Measurements from ENCODE around the gene ABCG2. TPM values are rescaled to one million over a fixed set of nuclear protein-coding genes. Genes with fewer than 3 reads are reported as not detected.

Gene ABCG2
- polyA plus RNA-seq, 1 donor (not counting 4 experiments of a cell fraction or from before 2014, with no cell fraction given): 5.3 TPM

DNA sequence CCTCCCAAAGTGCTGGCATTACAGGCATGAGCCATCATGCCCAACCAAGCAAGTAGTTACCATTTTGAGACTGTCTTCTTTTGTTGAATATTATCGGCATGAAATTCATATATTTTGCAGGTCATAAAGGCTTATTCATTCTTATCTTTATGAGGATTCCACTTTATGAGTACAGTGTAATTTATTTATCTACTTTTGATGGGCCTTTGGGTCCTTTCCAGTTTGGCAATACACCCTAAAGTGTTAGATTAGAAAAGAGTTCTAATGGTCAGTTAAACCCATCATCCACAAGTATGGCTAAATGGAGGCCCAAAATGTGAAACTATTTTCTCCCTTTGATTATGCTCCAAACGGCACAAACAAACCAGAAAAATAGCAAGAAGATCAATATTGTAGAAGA is 10.9 kb upstream of the ABCG2 start:
- FAIRE-seq: no peak
- TF ChIP-seq EZH2 (IDR thresholded peaks at IDR 0.05; ENCODE audit: low read length): no peak
- TF ChIP-seq, protein P1, sequence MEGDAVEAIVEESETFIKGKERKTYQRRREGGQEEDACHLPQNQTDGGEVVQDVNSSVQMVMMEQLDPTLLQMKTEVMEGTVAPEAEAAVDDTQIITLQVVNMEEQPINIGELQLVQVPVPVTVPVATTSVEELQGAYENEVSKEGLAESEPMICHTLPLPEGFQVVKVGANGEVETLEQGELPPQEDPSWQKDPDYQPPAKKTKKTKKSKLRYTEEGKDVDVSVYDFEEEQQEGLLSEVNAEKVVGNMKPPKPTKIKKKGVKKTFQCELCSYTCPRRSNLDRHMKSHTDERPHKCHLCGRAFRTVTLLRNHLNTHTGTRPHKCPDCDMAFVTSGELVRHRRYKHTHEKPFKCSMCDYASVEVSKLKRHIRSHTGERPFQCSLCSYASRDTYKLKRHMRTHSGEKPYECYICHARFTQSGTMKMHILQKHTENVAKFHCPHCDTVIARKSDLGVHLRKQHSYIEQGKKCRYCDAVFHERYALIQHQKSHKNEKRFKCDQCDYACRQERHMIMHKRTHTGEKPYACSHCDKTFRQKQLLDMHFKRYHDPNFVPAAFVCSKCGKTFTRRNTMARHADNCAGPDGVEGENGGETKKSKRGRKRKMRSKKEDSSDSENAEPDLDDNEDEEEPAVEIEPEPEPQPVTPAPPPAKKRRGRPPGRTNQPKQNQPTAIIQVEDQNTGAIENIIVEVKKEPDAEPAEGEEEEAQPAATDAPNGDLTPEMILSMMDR (optimal IDR thresholded peaks at IDR 0.05 in 1 of 3, IDR thresholded peaks at IDR 0.05 in 1 of 3, conservative IDR thresholded peaks at IDR 0.05 in 1 of 3; ENCODE audit: extremely low read depth in 1 of 3, insufficient read depth in 2 of 3, low read length in 3 of 3): no peak
- H3K36me3 ChIP-seq (ENCODE audit: control insufficient read depth in 2 of 2, extremely low read depth in 1 of 2, insufficient read depth in 2 of 2, low read length in 2 of 2): no peaks in the 10 kb centered on the region

DNA sequence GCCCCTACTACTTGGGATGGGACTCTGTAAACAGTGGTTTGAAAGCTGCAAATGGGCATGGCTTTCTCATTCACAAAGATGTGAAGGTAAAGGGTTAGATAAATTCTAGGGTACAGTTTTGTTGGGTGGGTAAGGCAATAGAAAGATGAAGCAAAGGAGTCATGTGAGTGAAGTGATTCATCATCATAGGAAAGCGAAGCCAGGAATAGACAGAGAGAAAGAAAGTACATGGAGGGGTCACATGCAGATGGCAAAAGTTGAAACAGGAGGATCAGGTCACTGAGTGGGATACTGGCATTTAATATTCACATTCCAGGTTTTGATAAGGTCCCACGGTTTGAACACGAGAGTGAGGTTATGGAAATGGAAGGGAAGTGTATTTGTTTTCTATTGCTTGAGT is 8.2 kb upstream of the ABCG2 start:
- Histone ChIP-seq H3K27me3 (ENCODE audit: control insufficient read depth, extremely low read depth, insufficient read depth, low read length) (no peaks in the 10 kb centered on the region), H4K20me1 (ENCODE audit: control insufficient read depth, extremely low read depth, insufficient read depth, low read length) (no peaks in the 10 kb centered on the region), H3K4me2 (ENCODE audit: control insufficient read depth, extremely low read depth, insufficient read depth, low read depth, low read length) (no peak overlapping the region), H3K4me1 (ENCODE audit: control insufficient read depth, extremely low read depth, insufficient read depth, low read length) (no peaks in the 10 kb centered on the region), H2AFZ (ENCODE audit: control insufficient read depth, low read length) (no peak overlapping the region), H3K9ac (ENCODE audit: control insufficient read depth, extremely low read depth, insufficient read depth, low read length) (no peak overlapping the region), H3K27ac (ENCODE audit: control insufficient read depth, insufficient read depth, low read length) (no peak overlapping the region), H3K79me2 (ENCODE audit: control insufficient read depth, insufficient read depth, low read length) (no peaks in the 10 kb centered on the region), H3K4me3 (ENCODE audit: control insufficient read depth in 2 of 3, extremely low read depth in 1 of 3, insufficient read depth in 2 of 3, low read depth in 1 of 3, low read length in 3 of 3) (no peak overlapping the region), H3K36me3 (ENCODE audit: control insufficient read depth in 2 of 2, extremely low read depth in 1 of 2, insufficient read depth in 2 of 2, low read length in 2 of 2) (no peaks in the 10 kb centered on the region), H3K9me3 (ENCODE audit: control insufficient read depth, low read depth, low read length) (no peaks in the 10 kb centered on the region), H3K9me1 (ENCODE audit: control insufficient read depth, extremely low read depth, insufficient read depth, low read length) (no peaks in the 10 kb centered on the region)
- FAIRE-seq: no peak
- no peak for TF ChIP-seq EZH2 (IDR thresholded peaks at IDR 0.05; ENCODE audit: low read length)
- TF ChIP-seq, protein P1 (optimal IDR thresholded peaks at IDR 0.05 in 1 of 3, IDR thresholded peaks at IDR 0.05 in 1 of 3, conservative IDR thresholded peaks at IDR 0.05 in 1 of 3; ENCODE audit: extremely low read depth in 1 of 3, insufficient read depth in 2 of 3, low read length in 3 of 3): no peak
- no peak for DNase-seq (ENCODE audit: low read depth, low spot score)
- dilution Hi-C loops (cut with MboI; ENCODE audit: extremely low pct_ligation_motif_present, low sequenced_read_pairs): no loop called here

More for the DNA sequence above, 10.9 kb upstream of the ABCG2 start:
- Histone ChIP-seq H3K4me1 (ENCODE audit: control insufficient read depth, extremely low read depth, insufficient read depth, low read length) (no peaks in the 10 kb centered on the region), H3K4me3 (ENCODE audit: control insufficient read depth in 2 of 3, extremely low read depth in 1 of 3, insufficient read depth in 2 of 3, low read depth in 1 of 3, low read length in 3 of 3) (no peak overlapping the region), H3K4me2 (ENCODE audit: control insufficient read depth, extremely low read depth, insufficient read depth, low read depth, low read length) (no peak overlapping the region), H3K9me1 (ENCODE audit: control insufficient read depth, extremely low read depth, insufficient read depth, low read length) (no peaks in the 10 kb centered on the region), H2AFZ (ENCODE audit: control insufficient read depth, low read length) (no peak overlapping the region), H4K20me1 (ENCODE audit: control insufficient read depth, extremely low read depth, insufficient read depth, low read length) (no peaks in the 10 kb centered on the region), H3K79me2 (ENCODE audit: control insufficient read depth, insufficient read depth, low read length) (no peaks in the 10 kb centered on the region), H3K9me3 (ENCODE audit: control insufficient read depth, low read depth, low read length) (no peaks in the 10 kb centered on the region), H3K27ac (ENCODE audit: control insufficient read depth, insufficient read depth, low read length) (no peak overlapping the region), H3K9ac (ENCODE audit: control insufficient read depth, extremely low read depth, insufficient read depth, low read length) (no peak overlapping the region), H3K27me3 (ENCODE audit: control insufficient read depth, extremely low read depth, insufficient read depth, low read length) (no peaks in the 10 kb centered on the region)
- DNase-seq (ENCODE audit: low read depth, low spot score): no peak
- dilution Hi-C loops (cut with MboI; ENCODE audit: extremely low pct_ligation_motif_present, low sequenced_read_pairs): no loop called here

Measured in keratinocyte (primary cell).